GM19328 (cell line): Measurements from ENCODE around the gene LAMP5.

ENCODE experiments used
- ATAC-seq: cut with Tn5 transposase; IDR thresholded peaks from one replicate; pipeline ENCODE4 v1.9.1; 2021; ENCODE audit warnings: mild to moderate bottlenecking, moderate library complexity; ENCODE audit not compliant: unreplicated experiment

Gene LAMP5, protein sequence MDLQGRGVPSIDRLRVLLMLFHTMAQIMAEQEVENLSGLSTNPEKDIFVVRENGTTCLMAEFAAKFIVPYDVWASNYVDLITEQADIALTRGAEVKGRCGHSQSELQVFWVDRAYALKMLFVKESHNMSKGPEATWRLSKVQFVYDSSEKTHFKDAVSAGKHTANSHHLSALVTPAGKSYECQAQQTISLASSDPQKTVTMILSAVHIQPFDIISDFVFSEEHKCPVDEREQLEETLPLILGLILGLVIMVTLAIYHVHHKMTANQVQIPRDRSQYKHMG

DNA sequence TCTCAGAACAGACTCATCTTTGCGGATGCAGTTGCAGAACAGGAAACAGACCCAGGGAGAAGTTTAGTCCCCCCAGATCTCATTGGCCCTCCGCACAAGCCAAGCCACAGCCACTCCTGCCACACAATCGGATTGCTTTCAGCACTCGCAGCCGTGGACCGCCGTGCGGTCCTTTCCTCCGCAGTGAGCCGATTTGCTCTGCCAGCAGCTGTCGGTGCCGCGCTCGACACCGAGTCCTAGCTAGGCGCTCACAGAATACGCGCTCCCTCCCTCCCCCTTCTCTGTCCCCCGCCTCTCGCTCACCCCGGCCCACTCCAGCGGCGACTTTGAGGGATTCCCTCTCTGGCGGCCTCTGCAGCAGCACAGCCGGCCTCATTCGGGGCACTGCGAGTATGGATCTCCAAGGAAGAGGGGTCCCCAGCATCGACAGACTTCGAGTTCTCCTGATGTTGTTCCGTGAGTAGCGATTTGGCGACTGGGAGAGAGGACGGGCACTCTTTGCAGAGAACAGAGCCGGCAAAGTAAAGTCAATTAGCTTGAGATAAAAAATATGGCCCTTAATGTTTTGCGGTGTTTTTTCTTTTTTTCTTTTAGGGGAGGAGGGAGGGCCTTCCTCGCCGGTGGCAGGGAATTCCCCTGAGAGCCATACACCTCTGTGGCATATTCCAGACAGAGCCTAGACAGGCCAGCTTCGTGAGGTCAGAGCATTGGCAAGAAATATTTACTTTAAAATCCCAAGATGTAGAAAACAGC lies at the start of gene LAMP5:
Gene LAMP5, plus strand, starts transcription at position 130 of the 753 bp plus-strand sequence. Its CDS starts 263 bp downstream, at position 393.
- ATAC-seq: no peak

DNA sequence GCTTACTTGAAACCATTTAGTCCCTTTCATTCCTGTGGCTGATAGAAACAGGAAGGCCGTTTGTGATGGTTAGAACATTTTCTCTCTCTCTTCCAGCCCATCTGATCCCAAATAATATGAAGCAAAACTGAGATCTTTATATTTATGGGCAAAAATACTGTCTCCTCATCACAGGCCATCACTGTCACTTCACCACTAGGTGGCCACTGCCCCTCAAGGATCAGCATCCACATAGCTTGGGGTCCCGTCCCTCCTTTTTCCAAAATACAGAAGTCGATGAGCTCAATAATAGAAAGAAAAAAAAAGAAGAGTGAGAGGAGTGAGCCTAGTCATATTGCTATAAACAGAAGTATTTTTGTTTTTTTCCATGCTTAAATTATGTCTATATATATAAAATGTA lies 46.4 kb upstream of the LAMP5 start:
- no peak for ATAC-seq

DNA sequence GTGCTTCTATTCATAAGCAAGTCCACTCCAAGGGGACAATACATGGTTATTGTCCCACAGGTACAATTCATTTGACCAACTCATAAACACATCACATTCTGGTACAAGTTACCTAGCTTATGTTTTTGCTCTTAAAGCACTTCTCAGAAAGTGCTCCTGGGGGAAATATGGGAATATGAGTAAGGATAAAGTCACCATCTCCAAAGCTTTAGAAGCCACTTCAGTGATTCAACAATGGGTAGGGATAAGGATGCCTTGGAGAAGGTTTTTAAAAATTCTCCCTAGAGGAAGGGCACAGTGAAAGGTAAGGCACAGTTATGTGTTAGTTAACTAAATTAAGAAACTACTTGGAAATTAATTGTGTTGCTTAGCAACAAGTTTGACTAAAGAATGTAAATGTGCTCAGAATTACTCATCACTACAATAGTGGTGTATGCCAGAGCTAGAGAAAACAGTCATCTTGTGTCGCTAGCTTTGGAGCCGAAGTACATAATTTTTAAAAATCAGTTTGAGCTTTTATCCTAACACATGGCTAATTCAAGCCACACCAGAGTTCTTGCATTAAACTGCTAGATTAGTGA lies 39.5 kb upstream of the LAMP5 start:
- ATAC-seq: no peak

DNA sequence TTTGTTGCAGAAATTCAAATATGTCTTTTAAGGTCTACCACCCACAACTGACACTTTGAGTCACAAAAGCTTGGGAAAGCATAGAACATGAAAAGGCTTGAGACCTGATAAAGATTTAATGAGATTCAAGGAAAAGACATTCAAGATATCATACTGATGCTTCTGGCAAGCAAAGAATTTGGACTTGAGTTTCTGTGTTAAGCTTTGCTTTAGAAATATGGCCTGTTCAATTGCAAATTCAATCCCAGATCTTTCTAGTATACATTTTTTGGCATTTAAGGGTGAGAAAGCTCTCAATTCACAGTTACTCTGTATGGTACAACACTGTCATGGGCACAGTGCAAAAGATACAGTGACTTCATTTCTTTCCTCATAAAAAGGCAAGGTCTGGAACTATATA lies 38.9 kb upstream of the LAMP5 start:
- ATAC-seq: no peak

DNA sequence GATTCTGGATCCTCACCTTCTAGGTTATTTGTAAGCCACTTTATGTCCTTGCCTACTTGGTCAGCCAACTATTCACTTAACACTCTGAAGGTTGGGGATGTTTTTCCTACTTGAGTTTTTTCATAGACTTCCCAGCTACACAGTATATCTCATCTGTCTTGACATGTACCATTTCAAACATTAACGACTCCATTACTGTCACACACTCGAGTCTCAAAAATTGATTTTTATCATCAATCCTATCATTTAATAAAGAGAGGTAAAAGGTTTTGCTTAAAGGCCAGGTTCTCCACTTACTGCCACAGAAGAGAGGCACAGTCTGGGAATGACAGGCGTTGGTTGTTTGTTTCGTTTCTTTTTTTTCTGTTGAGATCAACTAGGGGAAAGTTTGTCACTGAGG lies 38.2 kb upstream of the LAMP5 start:
- ATAC-seq: no peak

DNA sequence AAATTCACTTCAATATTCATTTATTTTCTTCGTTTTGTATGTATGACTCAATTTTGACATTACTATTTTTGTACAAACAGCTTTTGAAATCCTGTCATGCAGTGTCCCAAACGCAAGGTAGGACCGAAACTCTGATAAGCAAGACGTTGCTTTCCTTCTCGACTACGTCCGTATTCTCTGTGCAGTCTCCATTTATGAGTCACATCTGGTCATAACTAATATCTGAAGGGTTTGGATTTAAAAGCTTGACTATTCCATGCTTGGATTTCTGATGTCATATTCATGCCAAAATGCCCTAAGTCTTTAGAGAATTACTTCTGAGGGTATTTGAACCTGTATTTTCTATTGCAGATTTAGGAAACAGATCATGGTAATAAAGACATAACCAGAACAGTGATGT lies 37.8 kb upstream of the LAMP5 start:
- no peak for ATAC-seq

DNA sequence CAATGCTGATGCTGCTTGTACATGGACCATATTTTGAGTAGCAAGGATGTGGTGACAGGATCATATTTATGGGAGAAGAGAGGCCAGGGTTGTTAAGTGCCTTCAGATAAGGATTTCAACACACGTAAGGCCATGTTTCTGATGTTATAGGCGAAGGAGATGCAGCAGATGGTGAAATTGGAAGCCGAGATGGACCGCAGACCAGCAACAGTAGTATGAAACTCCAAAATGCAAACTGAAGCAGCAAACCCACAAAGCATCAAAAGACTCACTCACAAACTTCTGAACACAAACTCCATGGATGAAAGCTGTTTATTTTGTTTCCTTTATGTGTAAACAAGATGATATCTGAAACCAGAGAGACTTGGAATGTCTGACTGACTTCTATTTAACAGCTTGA lies 35.6 kb upstream of the LAMP5 start:
- ATAC-seq: no peak

DNA sequence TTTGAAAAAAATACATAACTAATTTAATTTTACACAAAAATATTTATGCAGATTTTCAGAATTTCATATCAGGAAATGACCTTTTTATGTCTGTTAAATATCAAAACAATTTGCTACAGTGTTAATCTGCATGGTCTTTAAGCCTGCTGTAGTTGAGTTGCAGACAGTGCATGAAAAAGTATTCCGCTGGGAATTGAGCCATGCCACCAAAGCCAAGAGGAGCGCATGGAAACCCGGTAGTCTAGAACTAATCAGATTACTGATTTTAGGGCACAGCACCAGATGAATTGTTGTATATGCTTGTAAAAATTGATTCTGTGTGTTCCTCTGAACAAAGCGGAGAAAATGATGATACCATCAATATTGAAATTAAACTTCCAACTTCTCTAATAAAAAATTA lies 34.3 kb upstream of the LAMP5 start:
- ATAC-seq: no peak

DNA sequence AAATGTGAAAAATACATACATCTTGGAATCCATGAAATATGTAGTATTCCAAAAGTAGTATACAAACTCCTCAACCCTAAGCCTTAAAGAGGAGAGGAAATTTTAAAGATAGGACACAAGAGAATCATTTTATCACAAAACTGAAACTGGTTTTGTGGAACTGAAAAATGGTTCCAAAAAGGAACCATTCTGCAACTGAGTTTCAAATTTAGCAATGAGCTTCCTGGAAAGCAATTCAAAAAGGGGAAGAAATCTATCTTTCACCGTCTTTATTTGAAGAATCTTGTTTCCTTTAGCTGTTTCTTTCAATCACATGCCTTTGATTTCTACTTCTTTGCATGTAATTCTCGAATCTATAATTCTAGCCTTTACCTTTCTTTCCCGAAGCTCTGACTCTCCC lies 32.2 kb upstream of the LAMP5 start:
- no peak for ATAC-seq

DNA sequence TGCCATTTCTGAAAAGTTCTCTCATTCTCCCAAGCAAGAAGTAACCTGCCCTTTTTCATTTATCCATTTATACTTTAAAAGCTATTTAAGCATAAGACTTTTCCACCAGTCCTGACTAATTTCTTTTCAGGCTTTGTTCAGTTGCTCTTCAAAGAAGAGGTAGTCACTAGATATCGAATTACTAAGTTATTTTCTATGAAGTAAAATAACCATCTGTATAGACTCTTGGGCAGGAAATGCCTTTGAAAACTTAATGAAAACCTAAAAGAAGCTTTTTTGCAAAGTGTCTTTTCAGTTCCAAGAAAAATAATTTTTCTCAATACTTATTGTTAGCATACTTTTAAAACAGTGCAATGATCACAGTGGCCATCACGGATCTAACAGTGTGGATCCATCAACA lies 31.3 kb upstream of the LAMP5 start:
- no peak for ATAC-seq

DNA sequence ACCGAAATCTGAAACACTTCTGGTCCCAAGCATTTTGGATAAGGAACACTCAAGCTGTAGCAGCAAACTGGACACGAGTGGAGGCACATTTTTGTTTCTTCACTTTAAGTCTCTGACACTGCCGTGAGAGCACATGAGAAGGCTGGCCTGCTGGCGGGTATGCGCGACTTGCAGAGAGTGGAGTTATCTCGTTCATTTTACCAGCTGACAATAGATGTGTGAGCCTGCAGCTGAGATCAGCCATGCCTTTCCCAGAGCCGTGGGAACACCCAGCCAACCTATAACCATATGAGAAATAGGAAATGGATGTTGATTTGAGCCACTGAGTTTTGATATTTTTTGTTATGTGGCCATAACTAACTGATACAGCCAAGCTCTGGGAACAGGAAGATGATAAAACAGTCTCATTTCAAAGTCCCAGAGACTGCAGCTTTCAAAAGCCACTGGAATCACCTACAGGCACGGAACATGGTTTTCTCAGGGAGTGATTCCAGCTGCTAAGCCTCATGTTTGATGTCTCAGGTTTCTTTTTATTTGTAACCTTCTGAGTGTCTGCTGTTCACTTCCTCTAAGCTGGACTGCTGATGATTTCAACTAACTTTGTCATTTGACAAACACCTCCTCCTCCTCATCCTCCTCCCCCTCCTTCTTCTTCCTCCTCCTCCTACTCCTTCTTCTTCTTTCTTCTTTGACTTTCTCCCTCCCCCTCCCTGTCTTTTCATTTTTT lies 28.6 kb upstream of the LAMP5 start:
- ATAC-seq: no peak

DNA sequence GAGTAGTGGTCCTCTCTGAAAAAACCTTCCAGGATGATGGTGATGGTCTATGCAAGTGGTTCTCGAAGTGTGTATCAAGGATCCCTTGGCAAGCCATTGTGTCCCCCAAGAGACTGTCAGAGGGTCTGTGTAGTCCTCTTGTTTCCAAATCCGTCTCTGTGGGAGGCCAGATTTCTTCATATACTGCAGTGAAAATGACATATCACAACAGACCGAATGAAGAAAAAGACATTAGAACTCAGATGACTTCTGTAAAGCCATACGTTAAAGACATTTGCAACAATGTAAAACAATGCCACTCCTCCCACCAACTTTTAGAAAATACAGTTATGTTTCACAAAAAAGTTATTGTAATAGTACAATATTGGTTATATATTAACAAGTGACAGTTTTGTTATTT lies 27.2 kb upstream of the LAMP5 start:
- ATAC-seq: no peak

DNA sequence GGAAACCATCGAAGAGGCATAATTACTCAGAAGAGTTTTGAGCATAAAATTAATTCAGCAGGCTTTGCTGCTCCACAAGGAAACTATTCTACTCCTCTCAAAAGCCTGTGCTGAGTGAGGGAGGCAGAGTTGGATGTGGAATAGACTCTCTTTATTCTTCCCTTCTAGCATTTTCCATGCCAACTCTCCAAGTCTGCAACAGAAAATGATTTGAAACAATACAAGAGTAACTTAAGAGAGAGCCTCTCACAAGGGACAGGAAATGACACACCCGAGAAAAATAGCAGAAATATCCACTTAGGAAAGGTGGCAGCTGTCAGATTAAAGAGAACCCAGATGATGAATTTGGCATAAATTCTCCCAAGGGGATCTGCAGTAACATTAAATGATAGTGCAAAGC lies 26.3 kb upstream of the LAMP5 start:
- no peak for ATAC-seq

DNA sequence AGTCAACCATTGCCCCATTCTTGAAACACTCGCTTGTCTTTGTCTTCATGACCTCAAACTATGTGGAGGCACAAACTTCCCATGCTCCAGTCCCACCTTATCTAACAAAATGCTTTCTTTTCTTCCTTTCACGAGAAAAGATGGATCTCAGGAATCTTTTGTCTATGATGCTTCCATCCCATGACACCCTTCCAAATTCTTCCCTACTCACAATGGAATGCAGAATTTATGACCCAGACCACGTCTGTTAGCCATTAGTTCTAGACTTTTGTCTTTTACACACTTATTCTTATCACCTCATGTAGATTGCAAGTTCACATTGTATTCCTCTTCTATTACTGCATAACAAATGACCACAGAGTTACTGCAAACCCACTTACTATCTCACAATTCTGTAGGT lies 24.2 kb upstream of the LAMP5 start:
- ATAC-seq: no peak

DNA sequence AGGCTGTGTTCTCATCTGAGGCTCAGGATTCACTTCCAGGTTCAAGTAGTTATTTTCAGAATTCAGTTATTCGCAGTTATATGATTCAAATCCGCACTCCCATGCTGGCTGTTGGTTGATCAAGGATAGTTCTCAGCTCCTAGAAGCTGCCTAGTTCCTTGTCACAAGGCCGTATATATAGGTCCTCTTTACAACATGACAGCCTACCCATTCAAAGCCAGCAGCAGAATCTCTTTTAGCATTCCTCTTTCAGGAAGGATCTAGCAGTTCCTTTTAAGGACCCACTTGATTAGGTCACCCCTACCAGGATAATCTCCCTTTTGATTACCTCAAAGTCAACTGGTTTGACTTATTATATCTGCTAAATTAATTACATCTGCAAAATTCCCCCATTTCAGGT lies 23.8 kb upstream of the LAMP5 start:
- ATAC-seq: no peak

DNA sequence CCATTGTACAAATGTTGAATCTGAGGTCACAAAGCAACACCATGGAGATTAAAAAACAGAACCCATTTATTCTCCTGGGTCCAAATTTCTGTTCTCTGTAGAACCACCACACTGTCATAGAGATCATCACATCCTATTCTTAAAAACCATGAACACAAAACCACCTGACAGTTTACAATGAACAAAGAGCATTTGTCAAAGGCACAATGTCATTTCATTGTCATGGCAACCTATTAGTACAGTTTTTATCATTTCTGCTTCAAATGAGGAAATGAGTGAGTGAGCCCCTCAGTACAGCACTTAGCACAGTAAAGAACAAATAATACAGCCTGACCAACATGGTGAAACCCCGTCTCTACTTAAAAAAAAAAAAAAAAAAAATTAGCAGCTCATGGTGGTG lies 23.1 kb upstream of the LAMP5 start:
- ATAC-seq: no peak

DNA sequence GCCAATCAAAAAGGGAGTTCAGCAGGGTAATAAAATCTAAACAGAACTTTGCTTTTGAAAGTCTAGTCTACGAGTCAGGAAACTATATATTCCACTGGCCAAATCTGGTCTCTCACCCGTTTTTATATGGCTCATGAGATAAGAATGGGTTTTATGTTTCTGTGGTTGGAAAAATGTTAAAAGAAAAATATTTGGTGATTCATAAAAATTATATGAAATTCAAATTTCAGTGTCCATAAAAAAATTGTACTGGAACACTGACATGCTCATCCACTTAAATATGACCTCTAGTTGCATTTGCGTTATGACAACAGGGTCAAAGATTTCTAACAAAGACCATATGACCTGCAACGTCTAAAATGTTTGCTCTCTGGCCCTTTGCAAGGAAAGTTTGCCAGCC lies 22.3 kb upstream of the LAMP5 start:
- ATAC-seq: no peak

DNA sequence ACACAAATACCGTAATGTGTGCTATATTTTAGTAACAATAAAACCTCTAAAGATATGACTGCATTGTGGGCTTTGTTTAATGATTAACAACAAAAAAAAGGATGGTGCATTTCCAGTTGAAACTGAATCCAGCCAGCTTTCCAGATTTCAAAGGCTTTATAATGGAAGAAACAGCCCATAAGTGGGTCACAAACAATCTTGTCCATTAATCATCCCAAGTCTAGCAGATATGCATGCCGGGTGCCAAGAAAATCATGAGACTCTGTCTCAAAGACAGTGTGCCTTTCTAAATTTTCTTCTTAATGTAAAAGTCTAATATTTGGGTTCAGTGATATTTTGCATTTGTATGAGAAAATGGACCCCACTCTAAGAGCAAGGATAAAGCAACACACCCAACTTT lies 20.6 kb upstream of the LAMP5 start:
- ATAC-seq: no peak

DNA sequence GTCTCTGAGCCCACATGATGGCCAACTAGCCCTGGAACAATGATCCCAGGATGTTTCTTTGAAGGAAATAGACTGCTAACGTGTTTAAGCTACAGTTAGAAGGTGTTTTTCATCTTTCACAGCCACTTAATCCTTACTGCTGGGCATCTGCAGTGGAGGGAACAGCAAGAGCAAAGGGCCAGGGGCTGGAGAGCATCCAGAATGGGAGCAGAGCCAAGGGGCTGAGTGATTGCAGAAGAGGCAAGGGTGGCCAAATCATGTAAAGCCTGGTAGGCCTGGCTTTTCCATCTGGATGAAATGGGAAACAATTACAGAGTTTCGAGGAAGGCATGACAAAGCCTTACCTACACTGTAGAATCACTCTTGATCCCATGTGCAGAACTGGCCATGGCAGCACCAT lies 18.7 kb upstream of the LAMP5 start:
- no peak for ATAC-seq

DNA sequence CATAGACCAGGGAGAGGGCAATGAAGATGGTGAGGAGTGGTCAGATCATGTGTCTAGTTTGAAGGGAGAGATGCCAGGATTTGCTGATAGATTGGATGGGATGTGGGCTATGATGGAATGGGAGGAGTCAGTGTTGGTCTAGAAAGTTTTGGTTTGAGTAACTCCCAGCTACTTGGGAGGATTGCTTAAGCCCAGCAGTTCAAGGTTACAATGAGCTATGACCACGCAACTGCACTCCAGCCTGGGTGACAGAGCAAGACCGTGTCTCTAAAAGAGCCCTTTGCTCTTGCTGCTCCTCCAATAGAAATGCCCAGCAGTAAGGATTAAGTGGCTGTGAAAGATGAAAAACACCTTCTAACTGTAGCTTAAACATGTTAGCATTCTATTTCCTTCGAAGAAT lies 18.2 kb upstream of the LAMP5 start:
- ATAC-seq: no peak

DNA sequence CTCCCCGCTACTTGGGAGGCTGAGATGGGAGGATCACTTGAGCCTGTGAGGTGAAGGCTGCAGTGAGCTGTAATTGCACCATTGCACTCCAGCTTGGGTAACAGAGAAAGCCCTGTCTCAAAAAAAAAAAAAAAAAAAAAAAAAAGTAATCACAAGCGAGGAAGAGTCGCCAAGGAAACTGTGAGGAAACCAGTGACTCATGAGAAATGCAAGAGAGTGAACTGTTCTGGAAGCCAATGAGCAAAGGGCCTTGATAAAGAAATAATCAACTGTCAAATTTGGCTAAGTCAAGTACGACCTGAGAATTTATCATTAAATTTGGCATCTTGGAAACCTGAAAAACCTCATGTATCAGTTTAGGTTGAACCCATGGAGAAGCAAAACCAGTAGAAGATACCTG lies 16.1 kb upstream of the LAMP5 start:
- no peak for ATAC-seq
